Measurements from ENCODE around the gene FAM118A.

GRCh38 chr22:45310331-45310976 lies 720 bp downstream of the FAM118A start:
- no peak for TF ChIP-seq EZH2 (IDR thresholded peaks at IDR 0.05; ENCODE audit: low read length, unreplicated experiment)
- TF ChIP-seq, protein P1, sequence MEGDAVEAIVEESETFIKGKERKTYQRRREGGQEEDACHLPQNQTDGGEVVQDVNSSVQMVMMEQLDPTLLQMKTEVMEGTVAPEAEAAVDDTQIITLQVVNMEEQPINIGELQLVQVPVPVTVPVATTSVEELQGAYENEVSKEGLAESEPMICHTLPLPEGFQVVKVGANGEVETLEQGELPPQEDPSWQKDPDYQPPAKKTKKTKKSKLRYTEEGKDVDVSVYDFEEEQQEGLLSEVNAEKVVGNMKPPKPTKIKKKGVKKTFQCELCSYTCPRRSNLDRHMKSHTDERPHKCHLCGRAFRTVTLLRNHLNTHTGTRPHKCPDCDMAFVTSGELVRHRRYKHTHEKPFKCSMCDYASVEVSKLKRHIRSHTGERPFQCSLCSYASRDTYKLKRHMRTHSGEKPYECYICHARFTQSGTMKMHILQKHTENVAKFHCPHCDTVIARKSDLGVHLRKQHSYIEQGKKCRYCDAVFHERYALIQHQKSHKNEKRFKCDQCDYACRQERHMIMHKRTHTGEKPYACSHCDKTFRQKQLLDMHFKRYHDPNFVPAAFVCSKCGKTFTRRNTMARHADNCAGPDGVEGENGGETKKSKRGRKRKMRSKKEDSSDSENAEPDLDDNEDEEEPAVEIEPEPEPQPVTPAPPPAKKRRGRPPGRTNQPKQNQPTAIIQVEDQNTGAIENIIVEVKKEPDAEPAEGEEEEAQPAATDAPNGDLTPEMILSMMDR (conservative IDR thresholded peaks at IDR 0.05; ENCODE audit: low read depth, low read length) = no peak
